NK-92 treated with Interleukin-12 subunit alpha and Interleukin-12 subunit beta, amount 100 ng/mL, for 24 hours (cell line): Measurements from ENCODE around the gene PRAME.

ENCODE experiments used
- DNase-seq: peaks from one replicate; lab custom pipeline; 2025; lab: John Stamatoyannopoulos, UW

The PRAME gene

DNA sequence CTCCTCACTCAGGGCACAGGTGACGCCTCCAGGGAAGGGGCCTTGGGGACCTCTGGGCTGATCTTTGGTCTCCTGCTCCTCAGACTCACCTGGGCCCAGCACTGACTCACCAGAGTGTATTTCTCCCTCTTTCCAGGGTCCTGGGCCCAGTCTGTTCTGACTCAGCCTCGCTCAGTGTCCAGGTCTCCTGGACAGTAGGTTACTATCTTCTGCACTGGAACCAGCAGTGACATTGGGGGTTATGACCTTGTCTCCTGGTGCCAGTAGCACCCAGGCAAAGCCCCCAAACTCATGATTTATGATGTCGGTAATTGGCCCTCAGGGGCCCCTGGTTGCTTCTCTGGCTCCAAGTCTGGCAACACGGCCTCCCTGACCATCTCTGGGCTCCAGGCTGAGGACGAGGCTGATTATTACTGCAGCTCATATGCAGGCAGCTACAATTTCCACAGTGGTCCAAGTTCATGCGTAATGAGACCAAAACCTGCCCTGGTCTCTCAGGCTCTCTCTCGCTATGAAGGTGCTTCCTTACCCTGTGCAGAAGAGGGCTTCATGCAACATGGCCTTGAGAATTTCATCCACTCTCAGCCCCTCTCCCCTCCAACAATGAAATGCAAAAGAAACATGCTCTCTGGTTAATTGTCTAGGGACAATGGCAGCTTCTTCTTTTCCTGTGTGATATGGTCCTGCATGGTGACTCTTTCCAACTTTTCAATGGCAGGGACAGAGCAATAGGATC lies 21.0 kb upstream of the PRAME start:
- no peak for DNase-seq

DNA sequence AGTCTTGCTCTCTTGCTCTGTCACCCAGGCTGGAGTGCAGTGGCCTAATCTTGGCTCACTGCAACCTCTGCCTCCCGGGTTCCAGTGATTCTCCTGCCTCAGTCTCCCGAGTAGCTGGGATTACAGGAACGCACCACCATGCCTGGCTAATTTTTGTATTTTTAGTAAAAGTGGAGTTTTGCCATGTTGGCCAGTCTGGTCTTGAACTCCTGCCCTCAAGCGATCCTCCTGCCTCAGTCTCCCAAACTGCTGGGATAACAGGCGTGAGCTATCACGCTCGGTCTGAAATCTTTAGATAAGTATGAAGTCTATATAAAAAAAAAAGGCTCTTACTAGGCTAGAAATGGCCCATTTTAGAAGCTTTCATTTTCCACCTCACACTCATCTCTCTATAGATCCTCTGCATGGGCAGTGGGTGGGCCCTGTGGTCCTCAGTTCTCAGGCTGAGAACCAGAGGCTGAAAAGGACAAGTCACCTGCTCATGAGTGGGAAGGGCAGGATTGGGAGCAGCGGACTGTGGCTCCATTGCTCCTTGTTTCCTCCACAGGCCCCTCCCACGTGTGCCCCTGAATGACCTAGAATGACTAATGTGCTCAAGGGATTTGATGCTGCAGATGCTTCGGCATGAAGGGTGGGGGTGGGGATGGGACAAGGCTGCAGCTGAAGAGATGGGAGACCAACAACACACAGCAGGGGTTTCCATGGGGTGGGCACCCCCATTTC lies 19.8 kb upstream of the PRAME start:
- no peak for DNase-seq

DNA sequence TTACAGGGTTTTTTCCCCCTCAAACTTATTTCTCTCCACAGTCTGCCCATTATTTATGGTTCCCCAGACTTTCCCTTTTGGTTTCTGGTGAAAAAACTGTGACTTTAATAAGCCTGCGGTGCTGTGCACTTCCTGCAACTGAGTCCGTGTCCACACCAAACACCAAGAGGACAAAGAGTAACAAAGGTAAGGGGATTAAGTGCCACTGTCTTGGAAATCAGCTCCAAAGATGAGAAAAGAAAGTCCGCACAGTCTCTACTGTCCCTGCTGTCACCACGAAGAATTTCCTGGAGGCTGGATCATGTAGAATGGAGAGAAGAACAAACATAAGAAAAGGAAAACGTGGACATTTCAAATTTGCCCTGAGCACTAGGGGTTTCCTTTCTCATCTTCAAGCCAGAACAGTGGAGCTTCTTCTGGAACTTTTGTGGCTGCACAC lies 17.9 kb upstream of the PRAME start:
- DNase-seq, result no peak

DNA sequence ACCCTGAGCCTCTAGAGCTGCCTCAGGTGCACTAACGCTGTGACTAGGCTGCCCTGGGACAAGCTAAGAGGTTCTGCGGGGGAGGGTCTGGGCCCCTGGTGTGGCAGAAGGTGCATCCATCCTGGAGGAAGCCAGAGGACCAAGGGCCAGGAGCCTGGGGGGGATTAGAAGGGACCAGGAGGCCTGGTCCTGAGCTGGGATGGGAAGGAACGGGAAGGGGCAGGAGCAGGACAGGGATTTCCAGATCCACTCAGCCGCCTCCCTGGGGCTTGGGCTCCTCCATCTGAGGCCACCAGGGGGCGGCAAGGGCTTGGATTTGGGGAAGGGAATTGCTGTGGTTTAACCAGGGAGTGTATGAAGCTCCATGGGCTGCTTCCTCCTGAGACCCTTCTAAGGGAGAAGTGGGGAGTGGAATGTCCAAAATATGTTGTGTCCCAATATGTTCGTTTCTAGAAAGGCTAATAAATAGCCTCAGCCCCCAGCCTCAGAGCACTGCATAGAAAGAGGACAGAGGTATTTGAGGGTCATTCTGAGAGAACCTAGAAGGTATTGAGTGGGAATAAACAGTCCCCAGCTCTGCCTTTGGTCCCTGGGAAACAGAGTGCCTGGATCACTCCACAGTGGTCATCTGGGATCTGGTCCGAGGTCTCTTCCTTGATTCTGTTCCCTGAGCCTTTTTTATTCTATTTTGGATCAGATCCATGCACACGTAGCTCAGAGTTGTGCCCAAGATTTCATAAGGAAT lies 17.4 kb upstream of the PRAME start:
- DNase-seq, result no peak

DNA sequence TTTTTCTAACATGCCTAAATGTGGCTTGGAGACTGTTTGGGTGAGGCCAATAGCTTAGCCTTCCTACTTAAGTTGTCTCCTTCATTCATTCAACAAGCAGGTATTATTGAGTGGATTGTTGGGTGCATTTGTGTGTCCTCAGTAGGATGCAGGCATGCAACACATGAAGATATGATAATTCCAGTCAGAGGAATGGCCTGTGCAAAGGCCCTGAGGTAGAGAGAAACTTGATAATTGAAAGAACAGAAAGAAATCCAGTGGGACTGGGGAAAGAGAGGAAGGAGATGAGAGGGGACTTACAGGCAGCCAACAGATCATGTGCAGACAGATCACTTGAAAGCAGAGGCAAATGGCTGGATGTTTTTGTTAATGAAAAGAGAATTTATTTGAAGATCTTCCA lies 15.3 kb upstream of the PRAME start:
- DNase-seq, result no peak

DNA sequence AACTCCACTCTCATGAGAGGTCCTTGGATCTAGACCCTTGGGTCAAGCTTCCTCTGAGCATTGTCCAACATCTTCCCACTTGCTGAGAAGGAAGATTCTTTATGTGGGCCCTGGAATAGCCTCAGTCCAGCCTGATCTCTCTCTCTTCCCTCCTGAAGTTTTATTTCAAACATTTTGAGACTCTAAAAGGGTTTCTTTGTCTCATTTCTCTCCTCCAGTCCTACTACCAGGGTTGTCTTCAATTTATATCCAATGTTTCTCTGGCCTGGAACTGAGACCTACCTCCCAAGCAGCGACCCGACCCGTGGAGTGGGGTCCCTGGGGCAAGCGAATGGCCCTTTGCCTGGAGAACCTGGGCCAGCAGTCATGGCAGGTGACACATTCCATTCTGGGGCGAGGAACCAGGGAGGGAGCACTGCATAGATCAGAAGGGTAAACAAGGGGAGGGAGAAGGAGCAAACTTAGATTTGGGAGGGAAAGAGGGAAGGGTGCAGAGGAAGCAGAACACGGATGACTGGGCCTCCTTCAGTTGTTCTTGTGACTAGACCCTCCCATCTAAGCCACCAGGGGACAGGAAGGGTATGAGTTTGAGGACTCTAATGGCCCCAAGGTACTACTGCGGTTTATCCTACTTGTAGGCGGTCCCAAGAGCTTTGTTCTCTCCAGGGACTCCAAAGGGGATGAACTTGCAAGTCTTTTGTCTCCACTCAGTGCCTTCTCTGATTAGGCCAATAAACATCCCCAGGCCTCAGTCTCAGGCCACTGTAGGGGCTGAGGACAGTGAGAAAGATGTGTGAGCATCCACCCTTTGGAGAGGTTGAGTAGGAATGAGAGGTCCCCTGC lies 14.2 kb upstream of the PRAME start:
- no peak for DNase-seq

DNA sequence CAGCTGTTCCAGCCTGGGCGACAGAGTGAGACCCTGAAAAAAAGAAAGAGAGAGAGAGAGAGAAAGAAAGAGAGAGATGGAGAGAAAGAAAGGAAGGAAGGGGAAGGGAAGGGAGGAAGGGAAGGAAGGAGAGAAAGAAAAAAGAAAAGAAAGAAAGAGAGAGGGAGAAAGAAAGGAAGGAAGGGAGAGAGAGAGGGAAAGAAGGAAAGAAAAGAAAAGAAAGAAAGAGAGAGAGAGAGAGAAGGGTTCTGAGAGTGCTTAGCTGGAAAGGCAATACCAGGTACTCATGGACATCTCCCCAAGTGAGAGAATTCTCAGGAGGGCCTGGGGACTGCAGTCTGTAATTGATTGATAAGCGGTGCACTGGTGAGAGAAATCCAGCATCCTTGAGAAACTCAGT lies 12.8 kb upstream of the PRAME start:
- DNase-seq, result no peak

DNA sequence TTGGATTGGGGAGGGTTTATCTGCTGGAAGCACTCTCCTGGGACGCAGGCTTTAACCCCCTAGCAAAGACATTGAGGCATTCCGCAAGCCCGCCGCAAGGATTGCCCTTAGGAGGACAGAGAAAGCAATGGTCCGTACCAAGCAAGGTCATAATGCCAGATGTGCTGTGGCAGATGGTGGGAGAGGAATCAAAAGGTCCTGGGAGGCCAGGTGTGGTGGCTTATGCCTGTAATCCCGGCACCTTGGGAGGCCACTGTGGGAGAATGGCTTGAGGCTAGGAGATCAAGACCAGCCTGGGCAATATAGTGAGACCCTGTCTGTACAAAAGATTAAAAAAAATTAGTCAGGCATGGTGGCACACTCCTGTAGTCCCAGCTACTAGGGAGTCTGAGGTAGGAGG lies 12.4 kb upstream of the PRAME start:
- no peak for DNase-seq

DNA sequence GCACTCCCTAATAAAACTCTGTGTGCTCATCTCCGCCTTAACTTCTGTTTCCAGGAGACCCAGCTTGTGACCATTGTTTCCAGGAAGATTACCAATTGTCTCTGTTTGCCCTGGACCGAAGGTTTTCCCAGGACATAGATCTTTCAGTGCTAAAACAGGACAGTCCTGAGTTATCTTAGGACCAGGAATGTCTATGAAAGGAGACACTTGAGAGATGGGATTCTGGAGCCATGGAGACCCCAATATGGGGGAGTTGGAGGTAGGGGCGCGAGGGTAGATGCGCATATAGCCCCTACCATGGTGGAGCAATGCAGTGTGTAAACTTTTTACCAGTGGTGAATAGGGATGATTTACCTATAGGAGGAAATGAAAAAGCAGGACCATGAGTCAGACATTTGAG lies 10.2 kb upstream of the PRAME start:
- no peak for DNase-seq

DNA sequence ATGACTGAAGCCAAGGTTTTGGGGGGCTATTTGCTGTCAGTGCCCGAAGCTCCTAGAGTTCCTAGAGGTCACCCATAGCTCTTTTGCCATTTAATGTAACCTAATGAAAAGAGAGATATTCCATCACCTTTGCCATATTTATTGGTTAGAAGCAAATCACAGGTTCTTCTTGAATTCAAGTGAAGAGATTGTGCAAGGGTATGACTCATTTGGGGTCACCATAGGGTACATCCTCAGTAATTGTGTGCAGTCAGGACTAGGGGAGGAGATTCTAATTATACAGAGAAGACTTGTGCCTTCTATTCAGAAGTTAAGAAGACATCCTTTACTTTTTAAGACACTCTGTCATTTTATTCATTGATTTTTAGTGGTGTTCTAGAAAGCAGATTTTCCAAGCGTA lies 6.9 kb upstream of the PRAME start:
- DNase-seq, result no peak

DNA sequence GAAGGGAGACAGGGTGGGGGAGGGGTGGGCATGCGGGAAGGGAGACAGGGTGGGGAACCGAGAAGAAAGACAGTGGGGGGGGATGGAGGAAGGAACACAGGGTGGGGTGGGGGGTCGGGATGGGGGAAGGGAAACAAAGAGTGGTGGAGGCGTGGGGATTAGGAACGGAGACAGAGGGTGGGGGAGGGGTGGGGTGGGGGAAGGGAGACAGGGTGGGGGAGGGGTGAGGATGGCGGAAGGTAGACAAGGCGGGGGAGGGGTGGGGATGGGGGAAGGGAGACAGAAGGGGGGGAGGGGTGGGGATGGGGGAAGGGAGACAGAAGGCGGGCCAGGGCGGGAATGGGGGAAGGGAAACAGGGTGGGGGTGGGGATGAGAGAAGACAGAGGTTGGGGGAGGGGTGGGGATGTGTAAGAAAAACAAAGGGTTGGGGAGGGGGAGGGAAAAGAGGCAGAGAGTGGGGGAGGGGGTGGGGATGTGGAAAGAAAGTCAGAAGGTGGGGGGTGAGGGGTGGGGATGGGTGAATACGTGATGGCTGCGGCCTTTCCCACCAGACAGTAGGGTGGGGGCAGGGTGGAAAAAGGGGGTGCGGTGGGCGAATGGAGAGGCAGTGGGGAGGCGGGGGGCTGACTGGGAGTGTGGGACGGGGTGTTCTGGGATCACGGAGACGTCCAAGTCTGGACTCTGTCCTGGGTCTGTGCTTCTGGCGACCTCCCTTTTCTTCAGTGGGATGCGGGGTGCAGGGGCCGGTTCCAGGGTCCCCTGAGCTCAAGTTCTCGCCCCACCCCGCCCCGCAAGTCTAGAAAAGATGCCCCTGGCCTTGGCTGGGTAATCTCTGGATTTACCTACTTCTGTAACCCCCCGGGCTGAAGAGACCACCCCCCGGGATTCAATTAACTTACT lies 744 bp downstream of the PRAME start:
- no peak for DNase-seq

DNA sequence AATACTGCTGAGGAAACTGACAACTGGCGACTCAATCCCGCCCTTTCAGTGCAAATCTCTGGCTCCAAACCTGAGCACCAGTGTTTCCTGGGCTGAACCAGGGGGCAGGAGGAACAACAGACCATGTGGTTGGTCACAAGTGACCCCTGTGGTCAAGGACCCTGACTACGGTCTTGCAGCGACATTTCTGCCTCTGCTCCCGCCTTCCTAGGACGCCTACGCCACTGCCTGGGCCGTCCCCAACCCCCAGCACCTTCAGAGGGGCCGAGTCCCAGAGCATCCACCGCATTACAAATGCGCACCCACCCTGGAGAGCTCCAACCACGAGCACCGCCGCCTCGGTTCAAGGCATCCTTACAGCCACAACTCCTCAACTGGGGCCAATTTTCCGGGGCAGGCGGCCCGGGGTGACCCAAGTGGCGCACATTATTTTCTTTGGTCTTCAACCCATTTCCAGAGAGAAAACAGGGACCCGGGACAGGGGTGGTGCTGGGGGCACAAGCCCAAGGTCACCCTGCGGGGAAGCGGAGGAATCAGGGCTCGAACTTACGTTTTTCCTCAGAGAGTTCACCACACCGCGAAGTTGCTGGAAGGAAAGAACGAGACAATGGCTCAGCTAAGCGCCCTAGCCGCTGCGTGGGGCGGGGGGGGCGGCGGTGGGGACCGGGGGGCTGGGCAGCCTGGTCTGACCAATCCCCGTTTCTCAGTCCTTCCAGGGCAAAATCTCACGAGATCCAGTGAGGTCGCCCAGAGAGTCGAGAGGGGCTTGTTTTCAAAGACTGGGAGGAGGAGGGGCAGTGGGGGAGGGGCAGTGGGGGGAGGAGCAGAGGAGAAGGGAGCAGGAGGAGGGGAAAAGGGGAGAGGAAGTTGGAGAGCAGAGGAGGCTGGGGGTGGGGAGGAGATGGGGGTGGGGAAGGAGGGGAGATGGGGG lies 1.8 kb downstream of the PRAME start:
- DNase-seq, result no peak

DNA sequence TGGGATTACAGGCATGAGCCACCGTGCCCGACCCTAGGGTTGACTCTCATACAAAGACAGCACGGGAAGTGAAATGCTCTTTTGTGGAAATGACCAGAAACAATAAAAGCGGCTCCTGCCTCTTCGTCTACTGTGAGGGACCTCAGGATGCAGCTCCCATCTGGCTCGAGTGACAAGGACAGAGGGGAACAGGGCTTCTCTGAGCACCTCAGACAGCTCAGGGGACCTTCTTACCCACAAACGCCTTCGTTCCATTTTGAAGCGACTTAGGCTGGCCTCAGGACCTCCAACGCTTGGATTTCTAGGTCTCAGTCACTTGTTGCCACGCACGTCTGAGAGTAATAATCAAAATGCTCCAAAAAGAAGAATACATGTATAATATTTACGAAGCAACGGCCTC lies 2.5 kb downstream of the PRAME start:
- no peak for DNase-seq

DNA sequence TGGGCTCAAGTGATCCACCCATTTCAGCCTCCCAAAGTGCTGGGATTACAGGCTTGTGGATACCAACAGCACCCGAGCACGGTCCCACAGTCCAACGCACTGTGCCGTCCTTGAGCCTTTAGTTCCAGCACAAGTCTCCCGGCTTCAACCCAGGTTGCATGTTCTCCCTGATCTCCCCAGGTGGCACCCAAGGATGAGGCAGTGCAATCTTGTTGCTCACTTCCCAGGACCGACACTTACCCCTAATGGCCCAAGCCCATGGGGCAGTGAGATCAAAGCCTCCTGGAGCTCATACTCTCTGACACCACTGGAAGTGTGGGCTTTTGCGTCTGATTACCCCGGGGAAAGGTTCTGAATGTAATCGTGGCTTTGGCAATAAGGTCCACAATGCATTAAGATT lies 3.5 kb downstream of the PRAME start:
- no peak for DNase-seq

DNA sequence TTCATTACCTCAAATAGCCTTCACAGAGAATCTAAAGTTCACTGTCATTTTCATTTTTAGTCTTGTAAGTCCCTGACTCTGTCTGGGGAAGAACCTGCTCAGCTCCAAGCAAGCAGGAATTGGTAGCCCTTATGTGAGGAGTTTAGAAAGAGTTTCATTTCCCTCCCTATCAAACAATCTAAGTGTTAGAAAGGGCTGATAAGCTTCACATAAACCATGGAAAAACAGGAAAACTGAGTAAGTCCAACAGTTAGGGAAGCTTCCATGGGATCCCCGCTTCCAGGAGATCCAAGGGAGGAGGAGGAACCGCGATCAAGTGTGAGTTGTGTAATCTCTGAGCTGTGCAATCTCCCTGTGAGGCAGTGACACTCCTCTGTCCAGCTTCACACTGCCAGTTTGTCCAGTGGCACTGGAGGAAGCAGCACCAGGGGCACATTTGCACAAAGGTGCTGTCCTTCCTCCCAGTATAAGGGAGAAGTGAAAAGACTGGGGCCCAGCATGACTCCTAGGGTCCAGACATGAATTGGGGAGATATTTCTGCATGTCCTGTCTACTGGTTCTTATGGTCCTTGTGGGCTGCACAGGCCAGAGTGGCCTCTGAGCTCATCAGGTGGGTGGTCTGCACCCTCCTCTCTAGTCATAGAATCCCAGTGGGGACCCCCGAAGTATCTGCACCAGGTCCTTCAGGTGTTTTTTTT lies 4.3 kb downstream of the PRAME start:
- DNase-seq, result no peak

DNA sequence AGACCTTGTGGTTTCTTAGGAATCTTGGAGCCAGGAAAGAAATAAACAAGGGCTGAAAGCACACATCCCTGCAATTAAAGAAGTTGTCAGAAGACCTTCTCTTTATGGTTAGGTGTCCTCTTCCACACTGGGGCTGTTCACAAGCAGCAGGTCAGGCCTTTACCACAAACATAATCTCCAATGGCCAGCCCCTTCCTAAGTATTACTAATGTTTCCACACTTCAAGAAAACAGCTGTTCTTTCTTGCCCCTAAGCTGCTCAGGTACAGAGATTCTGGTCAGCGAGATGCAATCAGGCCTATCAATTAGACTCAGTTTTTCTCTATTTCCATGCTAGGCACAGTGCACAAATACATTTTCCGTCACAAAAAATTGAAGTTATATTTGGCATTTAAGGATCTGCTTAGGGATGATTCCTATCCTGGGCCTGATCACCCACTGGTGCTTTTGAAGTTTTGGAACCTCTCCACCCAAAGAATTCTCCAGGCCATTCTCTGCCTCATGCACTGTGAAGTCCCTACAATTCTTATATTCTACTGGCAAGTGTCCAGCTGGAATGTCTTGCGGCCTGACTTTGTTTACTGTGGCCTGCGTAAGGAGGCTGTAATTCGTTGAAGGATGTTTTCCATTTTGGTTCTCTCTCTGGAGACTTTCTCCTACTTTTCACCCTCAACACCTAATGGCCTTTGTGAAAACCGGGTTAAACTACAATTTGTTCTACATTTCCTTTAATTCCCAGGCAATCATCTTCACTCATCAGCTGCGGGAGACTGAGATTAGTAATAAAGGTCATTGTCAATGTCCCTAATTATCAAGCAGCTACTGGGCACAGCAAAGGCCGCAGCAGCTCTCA lies 5.1 kb downstream of the PRAME start:
- DNase-seq, result no peak

DNA sequence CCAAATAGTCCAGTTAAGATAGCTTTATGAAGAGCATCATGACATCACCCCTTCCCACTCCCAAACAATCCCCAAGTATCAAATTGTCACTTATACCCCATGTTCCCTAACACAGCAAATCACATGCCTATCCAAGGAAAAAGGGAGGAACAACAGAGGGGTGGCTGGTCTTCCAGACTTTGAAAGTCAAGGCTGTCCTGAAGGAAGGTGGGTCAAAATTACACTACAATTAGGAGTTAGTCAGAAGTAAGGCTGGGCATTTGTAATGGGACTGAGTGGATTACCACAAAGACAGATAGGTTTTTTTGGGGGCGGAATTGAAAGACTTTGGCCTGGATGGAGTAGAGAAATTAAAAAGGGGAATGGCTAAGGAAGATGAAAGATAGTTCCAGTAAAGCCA lies 5.9 kb downstream of the PRAME start:
- DNase-seq, result no peak

DNA sequence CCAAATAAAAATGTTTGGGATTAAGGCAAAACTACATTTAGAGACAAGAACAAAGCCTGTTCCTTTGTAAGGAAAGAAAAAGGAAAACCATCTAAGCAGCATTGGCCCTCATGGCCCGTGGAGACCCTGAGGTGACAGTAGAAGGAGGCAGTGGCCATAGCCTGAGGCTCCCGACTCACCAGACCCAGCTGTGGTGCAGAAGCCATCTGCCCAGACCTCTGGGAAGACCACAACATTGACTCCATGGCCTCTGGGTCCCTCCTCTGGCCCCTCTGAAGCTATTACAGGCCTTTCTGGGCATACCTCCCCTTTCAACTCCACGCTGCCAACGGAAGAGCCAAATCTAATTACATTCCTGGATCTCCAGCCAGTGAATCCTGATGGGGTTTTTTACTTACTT lies 6.4 kb downstream of the PRAME start:
- no peak for DNase-seq
